ENCODE results near the gene RBMS2. TPM values are rescaled to one million over a fixed set of nuclear protein-coding genes. Genes with fewer than 3 reads are reported as not detected.

Gene RBMS2
- total and polyA plus RNA-seq, 9 of the 15 experiments (the other 6 are each of a cell fraction or from before 2014, with no cell fraction given), result 0.08 to 10.5 (median 0.31) TPM

DNA sequence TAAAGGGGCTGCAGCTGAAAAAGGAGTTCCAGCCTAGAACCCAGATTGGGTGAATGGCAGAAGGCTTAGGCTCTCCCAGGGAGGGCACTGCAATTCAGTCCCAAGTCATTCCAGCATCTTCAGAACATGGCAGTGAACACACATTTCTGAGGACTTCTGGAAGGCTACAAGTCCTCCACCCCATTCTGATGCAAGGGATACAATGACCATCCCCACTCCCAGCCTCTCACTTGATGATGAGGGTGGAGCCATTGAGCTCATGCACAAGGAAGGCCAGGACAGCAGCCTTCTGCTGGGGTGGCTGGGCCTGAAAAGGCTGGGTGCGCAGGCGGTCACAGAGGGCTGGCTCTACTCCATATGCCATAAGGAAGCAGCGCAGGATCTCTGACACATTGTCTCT lies 82.7 kb downstream of the RBMS2 start (continued):
- TF ChIP-seq, protein P1, sequence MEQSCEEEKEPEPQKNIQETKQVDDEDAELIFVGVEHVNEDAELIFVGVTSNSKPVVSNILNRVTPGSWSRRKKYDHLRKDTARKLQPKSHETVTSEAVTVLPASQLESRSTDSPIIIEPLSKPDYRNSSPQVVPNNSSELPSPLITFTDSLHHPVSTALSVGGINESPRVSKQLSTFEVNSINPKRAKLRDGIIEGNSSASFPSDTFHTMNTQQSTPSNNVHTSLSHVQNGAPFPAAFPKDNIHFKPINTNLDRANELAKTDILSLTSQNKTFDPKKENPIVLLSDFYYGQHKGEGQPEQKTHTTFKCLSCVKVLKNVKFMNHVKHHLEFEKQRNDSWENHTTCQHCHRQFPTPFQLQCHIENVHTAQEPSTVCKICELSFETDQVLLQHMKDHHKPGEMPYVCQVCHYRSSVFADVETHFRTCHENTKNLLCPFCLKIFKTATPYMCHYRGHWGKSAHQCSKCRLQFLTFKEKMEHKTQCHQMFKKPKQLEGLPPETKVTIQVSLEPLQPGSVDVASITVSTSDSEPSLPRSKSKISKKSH (CRISPR knock-in tag; IDR thresholded peaks at IDR 0.05), result no peak
- TF ChIP-seq CEBPG (CRISPR knock-in tag; IDR thresholded peaks at IDR 0.05), result no peak
- TF ChIP-seq CEBPG (tag; conservative IDR thresholded peaks at IDR 0.05 in 1 of 2, IDR thresholded peaks at IDR 0.05 in 1 of 2), result no peak
- TF ChIP-seq HIVEP1 (CRISPR knock-in tag; IDR thresholded peaks at IDR 0.05), result no peak
- no peak for TF ChIP-seq ZKSCAN8 (CRISPR knock-in tag; IDR thresholded peaks at IDR 0.05)
- TF ChIP-seq MCM5 (IDR thresholded peaks at IDR 0.05; ENCODE audit: low read depth), result no peak
- no peak for TF ChIP-seq POLR2B (IDR thresholded peaks at IDR 0.05; ENCODE audit: low read depth, partially characterized antibody)
- TF ChIP-seq, protein P2, sequence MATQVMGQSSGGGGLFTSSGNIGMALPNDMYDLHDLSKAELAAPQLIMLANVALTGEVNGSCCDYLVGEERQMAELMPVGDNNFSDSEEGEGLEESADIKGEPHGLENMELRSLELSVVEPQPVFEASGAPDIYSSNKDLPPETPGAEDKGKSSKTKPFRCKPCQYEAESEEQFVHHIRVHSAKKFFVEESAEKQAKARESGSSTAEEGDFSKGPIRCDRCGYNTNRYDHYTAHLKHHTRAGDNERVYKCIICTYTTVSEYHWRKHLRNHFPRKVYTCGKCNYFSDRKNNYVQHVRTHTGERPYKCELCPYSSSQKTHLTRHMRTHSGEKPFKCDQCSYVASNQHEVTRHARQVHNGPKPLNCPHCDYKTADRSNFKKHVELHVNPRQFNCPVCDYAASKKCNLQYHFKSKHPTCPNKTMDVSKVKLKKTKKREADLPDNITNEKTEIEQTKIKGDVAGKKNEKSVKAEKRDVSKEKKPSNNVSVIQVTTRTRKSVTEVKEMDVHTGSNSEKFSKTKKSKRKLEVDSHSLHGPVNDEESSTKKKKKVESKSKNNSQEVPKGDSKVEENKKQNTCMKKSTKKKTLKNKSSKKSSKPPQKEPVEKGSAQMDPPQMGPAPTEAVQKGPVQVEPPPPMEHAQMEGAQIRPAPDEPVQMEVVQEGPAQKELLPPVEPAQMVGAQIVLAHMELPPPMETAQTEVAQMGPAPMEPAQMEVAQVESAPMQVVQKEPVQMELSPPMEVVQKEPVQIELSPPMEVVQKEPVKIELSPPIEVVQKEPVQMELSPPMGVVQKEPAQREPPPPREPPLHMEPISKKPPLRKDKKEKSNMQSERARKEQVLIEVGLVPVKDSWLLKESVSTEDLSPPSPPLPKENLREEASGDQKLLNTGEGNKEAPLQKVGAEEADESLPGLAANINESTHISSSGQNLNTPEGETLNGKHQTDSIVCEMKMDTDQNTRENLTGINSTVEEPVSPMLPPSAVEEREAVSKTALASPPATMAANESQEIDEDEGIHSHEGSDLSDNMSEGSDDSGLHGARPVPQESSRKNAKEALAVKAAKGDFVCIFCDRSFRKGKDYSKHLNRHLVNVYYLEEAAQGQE (IDR thresholded peaks at IDR 0.05; ENCODE audit: borderline replicate concordance), result no peak
- TF ChIP-seq, protein P2 (CRISPR knock-in tag; IDR thresholded peaks at IDR 0.05; ENCODE audit: low read depth), result no peak
- TF ChIP-seq, protein P3, sequence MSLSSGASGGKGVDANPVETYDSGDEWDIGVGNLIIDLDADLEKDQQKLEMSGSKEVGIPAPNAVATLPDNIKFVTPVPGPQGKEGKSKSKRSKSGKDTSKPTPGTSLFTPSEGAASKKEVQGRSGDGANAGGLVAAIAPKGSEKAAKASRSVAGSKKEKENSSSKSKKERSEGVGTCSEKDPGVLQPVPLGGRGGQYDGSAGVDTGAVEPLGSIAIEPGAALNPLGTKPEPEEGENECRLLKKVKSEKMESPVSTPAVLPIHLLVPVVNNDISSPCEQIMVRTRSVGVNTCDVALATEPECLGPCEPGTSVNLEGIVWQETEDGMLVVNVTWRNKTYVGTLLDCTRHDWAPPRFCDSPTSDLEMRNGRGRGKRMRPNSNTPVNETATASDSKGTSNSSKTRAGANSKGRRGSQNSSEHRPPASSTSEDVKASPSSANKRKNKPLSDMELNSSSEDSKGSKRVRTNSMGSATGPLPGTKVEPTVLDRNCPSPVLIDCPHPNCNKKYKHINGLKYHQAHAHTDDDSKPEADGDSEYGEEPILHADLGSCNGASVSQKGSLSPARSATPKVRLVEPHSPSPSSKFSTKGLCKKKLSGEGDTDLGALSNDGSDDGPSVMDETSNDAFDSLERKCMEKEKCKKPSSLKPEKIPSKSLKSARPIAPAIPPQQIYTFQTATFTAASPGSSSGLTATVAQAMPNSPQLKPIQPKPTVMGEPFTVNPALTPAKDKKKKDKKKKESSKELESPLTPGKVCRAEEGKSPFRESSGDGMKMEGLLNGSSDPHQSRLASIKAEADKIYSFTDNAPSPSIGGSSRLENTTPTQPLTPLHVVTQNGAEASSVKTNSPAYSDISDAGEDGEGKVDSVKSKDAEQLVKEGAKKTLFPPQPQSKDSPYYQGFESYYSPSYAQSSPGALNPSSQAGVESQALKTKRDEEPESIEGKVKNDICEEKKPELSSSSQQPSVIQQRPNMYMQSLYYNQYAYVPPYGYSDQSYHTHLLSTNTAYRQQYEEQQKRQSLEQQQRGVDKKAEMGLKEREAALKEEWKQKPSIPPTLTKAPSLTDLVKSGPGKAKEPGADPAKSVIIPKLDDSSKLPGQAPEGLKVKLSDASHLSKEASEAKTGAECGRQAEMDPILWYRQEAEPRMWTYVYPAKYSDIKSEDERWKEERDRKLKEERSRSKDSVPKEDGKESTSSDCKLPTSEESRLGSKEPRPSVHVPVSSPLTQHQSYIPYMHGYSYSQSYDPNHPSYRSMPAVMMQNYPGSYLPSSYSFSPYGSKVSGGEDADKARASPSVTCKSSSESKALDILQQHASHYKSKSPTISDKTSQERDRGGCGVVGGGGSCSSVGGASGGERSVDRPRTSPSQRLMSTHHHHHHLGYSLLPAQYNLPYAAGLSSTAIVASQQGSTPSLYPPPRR (CRISPR knock-in tag; IDR thresholded peaks at IDR 0.05; ENCODE audit: borderline replicate concordance), result no peak
- no peak for TF ChIP-seq GABPA (tag; conservative IDR thresholded peaks at IDR 0.05; ENCODE audit: low read depth)
- no peak for TF ChIP-seq ARID1B (IDR thresholded peaks at IDR 0.05)
- TF ChIP-seq ZNF586 (CRISPR knock-in tag; conservative IDR thresholded peaks at IDR 0.05), result no peak
- no peak for TF ChIP-seq ZNF76 (CRISPR knock-in tag; IDR thresholded peaks at IDR 0.05; ENCODE audit: borderline replicate concordance)

All from K562 (cell line).